PFSK-1 (cell line): ENCODE data around the gene PRMT2.

ENCODE experiments used
- POLR2AphosphoS5 ChIP-seq: IDR thresholded peaks from 2 replicates; pipeline ENCODE4 v1.6.1; 2012; ENCODE audit warnings: low read depth, mild to moderate bottlenecking, control low read depth, low read length, moderate library complexity
- SIN3A ChIP-seq: IDR thresholded peaks from 2 replicates; pipeline ENCODE4 v1.6.1; 2012; ENCODE audit warnings: mild to moderate bottlenecking, low read length, moderate library complexity, borderline replicate concordance; ENCODE audit not compliant: insufficient read depth
- TF ChIP-seq, protein P1 (sequence below), 2 experiments: IDR thresholded peaks; 2 replicates each; pipeline versions ENCODE4 v1.6.1 to v1.8.0; 2011 to 2012; ENCODE audit warnings: low read depth in 2 of 2, low read length in 2 of 2, control low read depth in 1 of 2, inconsistent platforms in 1 of 2, mild to moderate bottlenecking in 1 of 2, moderate library complexity in 1 of 2; ENCODE audit not compliant: insufficient read depth in 1 of 2

- TF ChIP-seq, protein P1, sequence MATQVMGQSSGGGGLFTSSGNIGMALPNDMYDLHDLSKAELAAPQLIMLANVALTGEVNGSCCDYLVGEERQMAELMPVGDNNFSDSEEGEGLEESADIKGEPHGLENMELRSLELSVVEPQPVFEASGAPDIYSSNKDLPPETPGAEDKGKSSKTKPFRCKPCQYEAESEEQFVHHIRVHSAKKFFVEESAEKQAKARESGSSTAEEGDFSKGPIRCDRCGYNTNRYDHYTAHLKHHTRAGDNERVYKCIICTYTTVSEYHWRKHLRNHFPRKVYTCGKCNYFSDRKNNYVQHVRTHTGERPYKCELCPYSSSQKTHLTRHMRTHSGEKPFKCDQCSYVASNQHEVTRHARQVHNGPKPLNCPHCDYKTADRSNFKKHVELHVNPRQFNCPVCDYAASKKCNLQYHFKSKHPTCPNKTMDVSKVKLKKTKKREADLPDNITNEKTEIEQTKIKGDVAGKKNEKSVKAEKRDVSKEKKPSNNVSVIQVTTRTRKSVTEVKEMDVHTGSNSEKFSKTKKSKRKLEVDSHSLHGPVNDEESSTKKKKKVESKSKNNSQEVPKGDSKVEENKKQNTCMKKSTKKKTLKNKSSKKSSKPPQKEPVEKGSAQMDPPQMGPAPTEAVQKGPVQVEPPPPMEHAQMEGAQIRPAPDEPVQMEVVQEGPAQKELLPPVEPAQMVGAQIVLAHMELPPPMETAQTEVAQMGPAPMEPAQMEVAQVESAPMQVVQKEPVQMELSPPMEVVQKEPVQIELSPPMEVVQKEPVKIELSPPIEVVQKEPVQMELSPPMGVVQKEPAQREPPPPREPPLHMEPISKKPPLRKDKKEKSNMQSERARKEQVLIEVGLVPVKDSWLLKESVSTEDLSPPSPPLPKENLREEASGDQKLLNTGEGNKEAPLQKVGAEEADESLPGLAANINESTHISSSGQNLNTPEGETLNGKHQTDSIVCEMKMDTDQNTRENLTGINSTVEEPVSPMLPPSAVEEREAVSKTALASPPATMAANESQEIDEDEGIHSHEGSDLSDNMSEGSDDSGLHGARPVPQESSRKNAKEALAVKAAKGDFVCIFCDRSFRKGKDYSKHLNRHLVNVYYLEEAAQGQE (IDR thresholded peaks at IDR 0.05; ENCODE audit: insufficient read depth in 1 of 2, low read depth in 2 of 2, low read length in 2 of 2), result no peak
- TF ChIP-seq POLR2AphosphoS5 (no peak), SIN3A (no peak)
These were observed 27.8 kb upstream of the PRMT2 start for GRCh38 chr21:46607636-46608035.
